ENCODE results near the gene NFKBIA. TPM values are rescaled to one million over a fixed set of nuclear protein-coding genes. Genes with fewer than 3 reads are reported as not detected.

The NFKBIA gene
- total and polyA plus RNA-seq, 4 donors, result 182 to 1,327 (median 443) TPM

- Histone ChIP-seq H3K4me1 (ENCODE audit: control insufficient read depth in 5 of 5, insufficient read depth in 5 of 5, low read length in 5 of 5) (peaks cover 0 to 9% (median 7%) of the 10 kb centered on the region in 5 donors), H3K9me3 (ENCODE audit: control insufficient read depth in 4 of 4, insufficient read depth in 3 of 4, low read length in 3 of 4) (no peaks in the 10 kb centered on the region), H3K9ac (ENCODE audit: insufficient read depth in 1 of 2, low read length in 2 of 2) (no peak overlapping the region), H3K36me3 (ENCODE audit: control insufficient read depth in 4 of 4, insufficient read depth in 4 of 4, low read length in 4 of 4) (no peaks in the 10 kb centered on the region), H3K4me3 (no peak overlapping the region), H3K27me3 (ENCODE audit: control insufficient read depth in 3 of 3, insufficient read depth in 3 of 3, low read length in 2 of 3) (no peaks in the 10 kb centered on the region), H3K27ac (ENCODE audit: low read depth in 1 of 2, low read length in 1 of 2) (peak overlapping the region in 1 of 2 donors; percentile 17)
- DNase-seq (peak in 2 of 3 donors; percentile 47 to 54), ATAC-seq (ENCODE audit: insufficient read depth, low FRiP score) (no peak)
- 64 to 84% methylated on average over 12 of the region's 12 CpGs for WGBS, 2 donors
- TF ChIP-seq CTCF (IDR thresholded peaks at IDR 0.05; ENCODE audit: control extremely low read depth, extremely low read depth), result no peak
These were observed 7.9 kb upstream of the NFKBIA start for GRCh38 chr14:35412272-35413056.

- WGBS, 2 donors, result 77 to 80% methylated on average over 6 of the region's 6 CpGs
These were observed 6.3 kb upstream of the NFKBIA start for GRCh38 chr14:35410858-35411257.

GRCh38 chr14:35409595-35409994 is 5.0 kb upstream of the NFKBIA start:
- no peak overlapping the region for H3K27ac ChIP-seq (ENCODE audit: low read depth in 1 of 2, low read length in 1 of 2)
- DNase-seq (no peak), ATAC-seq (ENCODE audit: insufficient read depth, low FRiP score) (no peak)
- H3K36me3 ChIP-seq (ENCODE audit: control insufficient read depth in 4 of 4, insufficient read depth in 4 of 4, low read length in 4 of 4), result no peaks in the 10 kb centered on the region
- no peak overlapping the region for H3K4me3 ChIP-seq
- no peaks in the 10 kb centered on the region for H3K27me3 ChIP-seq (ENCODE audit: control insufficient read depth in 3 of 3, insufficient read depth in 3 of 3, low read length in 2 of 3)
- 94 to 96% methylated on average over 1 of the region's 1 CpG for WGBS, 2 donors
- H3K9ac ChIP-seq (ENCODE audit: insufficient read depth in 1 of 2, low read length in 2 of 2), result no peak overlapping the region
- no peaks in the 10 kb centered on the region for H3K9me3 ChIP-seq (ENCODE audit: control insufficient read depth in 4 of 4, insufficient read depth in 3 of 4, low read length in 3 of 4)
- no peak for TF ChIP-seq CTCF (IDR thresholded peaks at IDR 0.05; ENCODE audit: control extremely low read depth, extremely low read depth)
- peaks cover 3 to 26% (median 20%) of the 10 kb centered on the region in 5 donors for H3K4me1 ChIP-seq (ENCODE audit: control insufficient read depth in 5 of 5, insufficient read depth in 5 of 5, low read length in 5 of 5)

More at GRCh38 chr14:35410858-35411257, 6.3 kb upstream of the NFKBIA start:
- H3K9ac ChIP-seq (ENCODE audit: insufficient read depth in 1 of 2, low read length in 2 of 2), result no peak overlapping the region
- H3K4me3 ChIP-seq, result no peak overlapping the region
- H3K9me3 ChIP-seq (ENCODE audit: control insufficient read depth in 4 of 4, insufficient read depth in 3 of 4, low read length in 3 of 4), result no peaks in the 10 kb centered on the region
- no peak for TF ChIP-seq CTCF (IDR thresholded peaks at IDR 0.05; ENCODE audit: control extremely low read depth, extremely low read depth)
- no peak for DNase-seq
- H3K27ac ChIP-seq (ENCODE audit: low read depth in 1 of 2, low read length in 1 of 2), result peak overlapping the region in 1 of 2 donors; percentile 39
- H3K27me3 ChIP-seq (ENCODE audit: control insufficient read depth in 3 of 3, insufficient read depth in 3 of 3, low read length in 2 of 3), result no peaks in the 10 kb centered on the region
- no peaks in the 10 kb centered on the region for H3K36me3 ChIP-seq (ENCODE audit: control insufficient read depth in 4 of 4, insufficient read depth in 4 of 4, low read length in 4 of 4)
- H3K4me1 ChIP-seq (ENCODE audit: control insufficient read depth in 5 of 5, insufficient read depth in 5 of 5, low read length in 5 of 5), result peaks cover 0 to 19% (median 13%) of the 10 kb centered on the region in 5 donors
- no peak for ATAC-seq (ENCODE audit: insufficient read depth, low FRiP score)

Data from lung (tissue), 12 donors.